Measurements from ENCODE around the gene TSC22D4.

The TSC22D4 gene

DNA sequence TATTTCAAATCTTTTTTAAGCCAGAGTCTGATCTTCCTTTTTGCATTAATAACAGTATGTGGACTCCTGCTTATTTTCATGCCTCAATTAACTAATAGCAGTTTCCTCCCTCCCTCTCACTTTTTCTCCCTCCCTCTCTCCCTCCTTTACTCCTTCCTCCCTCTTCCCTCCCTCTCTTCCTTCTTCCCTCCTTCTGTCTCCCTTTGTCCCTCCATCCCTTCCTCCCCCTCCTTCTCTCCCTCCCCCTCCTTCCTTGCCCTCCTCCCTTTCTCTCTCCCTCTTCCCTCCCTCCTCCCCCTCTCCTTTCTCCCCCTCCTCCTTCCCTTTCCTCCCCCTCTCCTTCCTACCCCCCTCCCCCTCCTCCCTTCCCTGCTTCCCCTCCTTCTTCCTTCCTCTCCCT, 52.5 kb downstream of the TSC22D4 start:
- no peak for DNase-seq

DNA sequence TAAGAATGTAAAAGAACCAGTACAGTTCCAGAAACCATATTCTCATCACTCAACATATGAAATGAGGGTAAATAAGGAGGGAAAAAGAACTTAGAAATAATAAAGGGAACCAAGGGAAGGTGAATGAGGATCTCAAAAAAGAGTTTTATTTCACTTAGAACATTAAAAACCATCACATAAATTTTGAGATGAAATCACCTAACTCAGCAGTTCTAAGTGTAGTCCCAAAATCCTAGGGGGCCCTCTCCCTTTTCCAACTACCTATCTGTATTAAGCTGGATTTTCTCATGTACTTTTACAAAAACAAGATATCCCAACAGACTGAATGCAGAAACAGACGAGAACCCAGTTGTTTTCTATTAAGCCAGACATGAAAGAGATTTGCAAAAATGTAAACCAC, 53.7 kb downstream of the TSC22D4 start:
- DNase-seq: no peak

- DNase-seq: no peak
Measured at GRCh38 chr7:100423315-100423714, 55.7 kb downstream of the TSC22D4 start.

DNA sequence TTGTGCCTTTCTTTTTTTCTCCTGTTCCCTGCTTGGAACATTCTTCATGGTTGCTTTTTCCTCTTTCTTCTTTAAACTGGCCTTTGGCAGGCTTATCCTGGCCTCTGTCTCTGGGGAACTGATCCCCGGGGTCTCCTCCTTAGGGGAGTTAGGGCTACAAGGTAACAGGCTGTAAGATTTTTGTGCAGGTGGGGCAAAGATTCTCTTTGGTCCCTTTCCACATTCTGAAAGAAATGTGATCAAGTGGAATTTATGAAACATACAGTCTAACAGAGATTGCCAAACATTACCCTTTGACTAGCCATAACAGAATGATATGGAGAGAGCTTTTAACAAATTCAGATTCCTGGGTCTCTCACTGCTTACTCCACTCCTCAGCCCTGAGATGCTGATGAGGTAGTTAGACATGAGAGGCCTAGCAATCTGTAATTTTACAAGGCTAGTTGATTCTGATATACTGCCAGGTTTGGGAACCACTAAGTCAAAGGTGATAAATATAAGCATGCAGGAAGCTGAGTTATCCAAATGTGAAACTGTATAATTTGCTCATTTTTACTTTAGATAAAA, 59.3 kb downstream of the TSC22D4 start:
- no peak for DNase-seq

DNA sequence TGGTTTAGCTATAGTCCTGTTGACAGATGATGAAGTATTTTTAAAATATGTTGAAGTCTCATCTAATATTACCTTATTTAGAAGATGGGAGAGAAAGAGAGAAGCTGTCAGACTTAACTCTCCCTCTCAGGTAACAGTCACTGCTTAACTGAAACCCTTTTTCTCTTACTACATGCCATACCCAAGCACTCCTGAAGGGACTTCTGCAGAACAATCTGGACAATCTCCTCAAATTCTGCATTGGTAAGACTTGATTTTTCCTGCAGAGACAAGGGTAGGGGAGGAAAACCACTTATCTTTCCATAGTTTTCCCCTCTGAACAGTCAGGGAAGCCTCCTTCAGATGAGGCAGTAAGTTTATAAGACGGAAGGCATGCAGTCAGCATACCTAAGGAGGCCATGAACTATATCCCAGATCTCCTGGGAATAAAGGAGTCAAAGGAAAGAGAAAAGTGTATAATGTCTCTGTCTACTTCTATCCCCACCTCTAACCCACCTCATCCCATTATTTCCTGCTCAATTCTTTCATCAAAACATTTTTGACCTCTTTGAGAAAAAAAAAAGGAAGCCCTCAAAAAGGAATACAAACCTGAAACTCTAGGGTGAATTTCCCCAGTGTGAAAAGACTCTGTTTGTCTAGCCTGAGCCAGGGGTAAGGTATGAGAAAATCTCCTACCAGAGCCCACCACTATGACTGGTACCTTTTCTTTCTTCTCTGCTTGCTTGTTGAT, 59.9 kb downstream of the TSC22D4 start:
- no peak for DNase-seq
